NCI-H1436 treated with DMSO at 0.1 percent for 48 hours (cell line): ENCODE measurements around the gene SLC4A1AP.
"Not testable (repeated sequence)": the region's sequence is repeated elsewhere in the genome, so short reads cannot be mapped to it uniquely, and the experiment has no call there.

Source experiments
- DNase-seq: peaks from one replicate; lab custom pipeline; 2025; lab: John Stamatoyannopoulos, UW

SLC4A1AP gene

DNA sequence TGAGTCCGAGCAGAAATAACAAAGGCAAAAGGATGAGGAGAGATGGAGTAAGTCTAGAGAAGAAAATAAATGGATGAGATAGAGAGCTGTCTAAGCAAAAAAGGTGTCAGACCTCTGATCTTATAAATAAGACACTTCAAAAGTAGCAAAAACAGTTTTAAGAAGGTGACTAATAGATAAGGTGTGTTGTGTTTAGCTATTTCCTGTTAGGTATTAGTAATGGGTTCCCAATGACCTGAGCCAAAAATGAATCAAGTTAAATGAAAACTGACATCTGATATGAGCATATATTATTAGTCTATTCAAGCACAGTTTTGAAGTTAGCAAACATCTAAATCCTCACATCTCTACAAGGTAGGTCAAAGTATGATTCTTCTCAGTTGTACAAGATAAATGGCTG is 10.9 kb upstream of the SLC4A1AP start:
- DNase-seq, result no peak

DNA sequence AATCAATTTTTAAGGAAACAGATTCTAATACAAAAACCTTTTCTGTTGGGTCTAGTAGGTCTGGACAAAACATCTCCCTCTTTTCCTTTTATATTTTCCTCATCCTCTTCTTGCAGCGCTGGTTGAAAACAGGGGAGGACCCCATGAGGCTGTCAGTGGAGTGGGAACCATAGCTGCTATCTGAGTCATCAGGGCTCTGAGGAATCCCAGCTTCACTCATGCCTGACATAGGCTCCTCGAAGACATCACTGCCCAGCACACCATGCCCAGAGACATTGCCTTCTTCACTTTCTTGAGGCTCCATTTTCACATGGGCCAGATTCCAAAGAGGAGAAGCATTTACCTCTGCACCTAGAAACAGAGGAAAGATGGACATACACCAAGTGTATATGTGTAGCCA is 10.3 kb upstream of the SLC4A1AP start:
- no peak for DNase-seq

GRCh38 chr2:27655155-27655951 is 8.3 kb upstream of the SLC4A1AP start:
- no peak for DNase-seq

- DNase-seq, result no peak
Observed at GRCh38 chr2:27661371-27661770, 2.3 kb upstream of the SLC4A1AP start.

- DNase-seq, result no peak
Observed at GRCh38 chr2:27664154-27664574, 475 bp downstream of the SLC4A1AP start.

DNA sequence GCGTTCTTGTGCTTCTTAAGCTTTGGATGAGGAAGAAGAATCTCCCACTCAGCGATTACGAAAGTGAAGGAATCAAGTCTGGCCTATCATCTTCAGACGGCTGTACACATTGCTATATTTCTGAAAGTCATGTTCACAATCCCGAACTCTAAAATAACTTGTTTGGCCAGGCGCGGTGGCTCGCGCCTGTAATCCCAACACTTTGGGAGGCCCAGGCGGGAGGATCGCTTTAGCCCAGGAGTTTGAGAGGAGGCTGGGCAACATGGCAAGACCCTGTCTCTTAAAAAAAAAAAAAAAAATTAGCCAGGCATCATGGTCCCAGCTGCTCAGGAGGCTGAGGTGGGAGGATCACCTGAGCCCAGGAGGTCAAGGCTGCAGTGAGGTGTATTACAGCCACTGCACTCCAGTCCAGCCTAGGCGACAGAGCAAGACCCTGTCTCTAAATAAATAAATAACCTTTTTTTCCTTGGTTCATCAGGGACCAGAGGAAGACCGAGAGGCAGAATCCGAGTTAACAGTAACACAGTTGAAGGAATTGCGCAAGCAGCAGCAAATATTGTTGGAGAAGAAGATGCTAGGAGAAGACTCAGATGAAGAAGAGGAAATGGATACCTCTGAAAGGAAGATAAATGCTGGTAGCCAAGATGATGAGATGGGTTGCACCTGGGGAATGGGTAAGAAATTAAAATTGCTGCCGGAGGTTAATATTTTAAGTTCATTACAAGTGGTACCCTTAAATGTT is 1.1 kb downstream of the SLC4A1AP start:
- no peak for DNase-seq

- no peak for DNase-seq
Observed at GRCh38 chr2:27667446-27667845, 3.8 kb downstream of the SLC4A1AP start.

- DNase-seq, result no peak
Observed at GRCh38 chr2:27671235-27671634, 7.5 kb downstream of the SLC4A1AP start.

DNA sequence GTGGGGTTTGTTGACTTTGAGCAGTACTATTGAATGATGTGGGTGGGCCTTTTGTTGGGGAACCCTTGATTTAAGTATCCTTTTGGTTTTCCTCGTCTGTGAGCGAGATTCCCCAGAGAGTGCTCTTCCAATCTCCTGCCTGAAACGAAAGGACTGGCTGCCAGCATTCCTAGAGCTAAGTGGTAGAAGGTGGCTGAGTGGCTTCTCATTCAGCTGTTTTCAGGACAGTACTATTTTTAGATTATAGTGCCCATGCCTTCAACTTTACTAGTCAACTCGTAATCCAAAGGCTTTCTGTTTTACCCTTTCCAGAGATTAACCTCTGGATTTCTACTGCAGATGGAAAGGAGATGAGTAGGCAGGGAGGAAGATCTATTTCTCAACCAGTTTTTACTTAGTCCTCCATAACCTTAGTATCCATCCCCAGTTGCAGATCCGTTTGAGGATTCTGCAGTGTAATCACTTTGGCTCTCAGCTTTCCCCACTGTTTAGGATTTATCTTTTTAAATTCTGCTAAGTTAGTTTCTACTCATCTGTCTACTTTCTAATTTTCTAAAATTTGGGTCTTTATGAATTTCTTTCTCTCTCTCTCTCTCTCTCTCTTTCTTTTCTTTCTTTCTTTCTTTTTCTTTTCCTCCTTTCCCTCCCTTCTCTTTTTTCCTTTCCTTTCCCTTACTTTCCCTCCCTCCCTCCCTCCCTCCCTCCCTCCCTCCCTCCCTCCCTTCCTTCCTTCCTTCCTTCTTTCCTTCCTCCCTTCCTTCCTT is 9.2 kb downstream of the SLC4A1AP start:
- no peak for DNase-seq

- no peak for DNase-seq
Observed at GRCh38 chr2:27680571-27680970, 16.9 kb downstream of the SLC4A1AP start.

- DNase-seq, result no peak
Observed at GRCh38 chr2:27681841-27682240, 18.2 kb downstream of the SLC4A1AP start.

- DNase-seq, result not testable (repeated sequence)
Observed at GRCh38 chr2:27682334-27682771, 18.7 kb downstream of the SLC4A1AP start.

DNA sequence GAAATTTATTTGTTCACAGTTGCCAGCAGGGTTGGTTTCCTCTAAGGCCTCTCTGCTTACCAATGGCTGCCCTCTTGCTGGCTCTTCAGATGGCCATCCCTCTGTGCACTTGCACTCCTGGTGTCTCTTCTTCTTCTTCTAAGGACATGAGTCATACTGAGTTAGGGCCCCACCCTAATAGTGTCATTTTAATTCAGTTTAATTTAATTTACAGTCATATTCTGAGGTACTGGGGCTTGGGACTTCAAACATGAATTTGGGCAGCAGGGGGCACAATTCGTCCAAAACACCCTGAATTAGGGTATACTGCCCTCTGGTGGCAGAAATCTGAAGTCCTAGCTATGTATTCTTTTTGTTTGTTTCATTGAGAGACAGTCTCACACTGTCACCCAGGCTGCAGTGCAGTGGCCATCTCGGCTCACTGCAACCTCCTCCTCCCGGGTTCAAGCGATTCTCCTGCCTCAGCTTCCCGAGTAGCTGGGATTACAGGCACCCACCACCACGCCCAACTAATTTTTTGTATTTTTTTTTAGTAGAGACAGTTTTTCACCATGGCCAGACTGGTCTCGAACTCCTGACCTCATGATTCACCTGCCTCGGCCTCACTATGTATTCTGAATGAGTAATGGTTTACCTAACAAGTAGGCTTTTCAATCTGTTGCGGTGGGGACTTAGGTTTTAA is 19.8 kb downstream of the SLC4A1AP start:
- DNase-seq, result peak; percentile 60

DNA sequence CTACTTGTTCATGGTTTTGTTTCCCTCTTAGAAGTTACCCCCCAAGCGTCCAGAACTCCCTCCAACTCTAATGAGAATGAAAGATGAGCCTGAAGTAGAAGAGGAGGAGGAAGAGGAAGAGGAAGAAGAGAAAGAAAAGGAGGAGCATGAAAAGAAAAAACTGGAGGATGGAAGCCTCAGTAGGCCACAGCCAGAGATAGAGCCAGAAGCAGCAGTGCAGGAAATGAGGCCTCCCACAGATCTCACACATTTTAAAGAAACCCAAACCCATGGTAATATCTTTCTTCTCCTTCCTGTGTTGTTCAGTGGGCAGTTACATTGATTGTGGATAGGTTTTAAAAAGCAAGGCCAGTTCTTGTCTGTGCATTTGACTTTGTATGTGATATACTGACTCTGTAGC is 21.3 kb downstream of the SLC4A1AP start:
- not testable (repeated sequence) for DNase-seq

DNA sequence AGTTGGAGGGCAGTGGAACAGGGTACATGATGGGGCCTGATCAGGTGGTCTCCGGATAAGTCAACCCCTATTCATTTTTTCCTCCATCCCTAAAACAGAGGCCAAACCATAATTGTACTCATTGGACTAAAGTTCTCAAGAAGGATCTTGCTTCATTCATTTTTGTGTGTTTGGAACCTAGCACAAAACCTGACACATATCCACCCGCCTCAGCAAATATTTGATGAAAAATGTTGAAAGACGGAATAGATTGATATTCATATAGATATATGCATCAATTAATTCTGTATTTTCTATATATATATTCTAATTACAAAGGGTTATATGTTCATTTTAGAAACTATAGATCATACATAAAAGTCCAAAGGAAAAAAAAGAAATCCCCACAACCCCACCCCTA is 21.9 kb downstream of the SLC4A1AP start:
- DNase-seq, result no peak

GRCh38 chr2:27687232-27687631 is 23.5 kb downstream of the SLC4A1AP start:
- DNase-seq, result no peak

- no peak for DNase-seq
Observed at GRCh38 chr2:27689424-27689823, 25.7 kb downstream of the SLC4A1AP start.

- no peak for DNase-seq
Observed at GRCh38 chr2:27690052-27690451, 26.4 kb downstream of the SLC4A1AP start.

DNA sequence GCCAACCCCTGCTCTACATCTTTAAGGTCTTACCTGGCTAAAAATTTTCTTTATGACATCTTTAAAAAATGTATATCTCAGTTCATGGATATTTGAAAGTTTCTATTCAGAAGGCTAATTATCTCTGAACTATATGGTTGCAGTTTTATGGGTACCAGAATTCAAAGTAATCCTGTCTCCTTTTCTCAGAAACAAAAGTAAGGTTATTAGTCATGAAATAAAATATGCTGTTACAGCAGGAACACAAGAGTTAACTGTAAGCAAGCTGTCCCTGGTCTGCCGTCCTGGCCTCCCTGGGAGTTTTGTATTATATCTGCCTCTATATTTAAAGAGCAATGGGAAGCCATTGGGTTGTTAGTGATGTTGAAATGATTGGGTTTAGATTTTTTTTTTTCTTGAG is 34.0 kb downstream of the SLC4A1AP start:
- DNase-seq, result no peak

DNA sequence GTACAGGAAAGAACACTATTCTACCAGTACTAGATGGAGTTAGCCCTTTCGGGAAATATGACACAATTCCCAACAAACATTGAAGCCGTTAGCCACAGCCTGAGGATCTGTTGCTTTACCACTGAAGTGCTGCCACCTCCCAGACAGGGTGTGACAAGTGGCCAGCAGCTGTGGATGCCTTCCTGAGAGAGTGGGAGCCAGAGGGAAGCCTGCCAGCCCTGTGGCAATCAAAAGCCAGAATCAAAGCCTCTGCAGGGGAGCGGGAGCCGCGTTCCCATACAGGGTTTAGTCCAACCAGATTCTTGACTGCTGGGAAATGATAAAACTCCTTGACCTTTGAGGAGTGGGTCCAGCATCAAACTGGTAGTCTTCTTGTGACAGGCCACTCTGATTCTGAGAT is 38.0 kb downstream of the SLC4A1AP start:
- DNase-seq, result no peak

DNA sequence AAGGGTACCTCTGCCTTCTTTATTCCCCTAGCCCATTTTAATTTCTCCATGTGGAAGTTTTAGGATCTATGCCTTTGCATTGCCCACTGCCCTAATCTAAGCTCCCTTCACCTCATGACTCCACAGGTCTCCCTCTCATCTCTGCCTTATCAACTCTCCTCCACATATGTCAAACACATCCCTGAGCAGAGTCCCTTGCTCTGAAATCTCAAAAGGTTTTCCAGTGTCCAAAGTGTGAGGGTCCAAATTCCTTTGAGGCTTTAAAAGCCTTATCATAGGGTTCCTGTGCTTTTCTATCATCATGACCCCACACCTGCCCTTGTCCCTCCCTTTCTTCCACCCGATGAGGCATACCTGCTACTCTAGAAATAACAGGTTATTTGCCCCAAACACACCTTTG is 38.6 kb downstream of the SLC4A1AP start:
- no peak for DNase-seq
